K562 (cell line): ENCODE results near the gene CD74. TPM values are rescaled to one million over a fixed set of nuclear protein-coding genes. Genes with fewer than 3 reads are reported as not detected.

Source experiments
- ELF2 ChIP-seq: fragments of 250-450 bp; sonication (Bioruptor Pico); IDR thresholded peaks from 2 replicates; pipeline ENCODE4 v1.5.0; 2021; ENCODE audit warnings: mild to moderate bottlenecking
- ETV1 ChIP-seq: fragments of 450-650 bp; conservative IDR thresholded peaks from 2 replicates; pipeline ENCODE4 v1.6.1; 2016; ENCODE audit warnings: missing genetic modification characterization, control low read depth, low read depth, missing compliant biosample characterization
- FOXK1 ChIP-seq: sonication (generic); formaldehyde crosslinking; IDR thresholded peaks from 2 replicates; pipeline ENCODE4 v1.8.0; 2022; ENCODE audit warnings: missing genetic modification reagents, mild to moderate bottlenecking, borderline replicate concordance
- HDAC1 ChIP-seq, 2 experiments: fragments of 450-650 bp; IDR thresholded peaks; 2 replicates each; pipeline ENCODE4 v1.6.1; 2016 to 2017; ENCODE audit warnings: inconsistent platforms in 1 of 2, mild to moderate bottlenecking in 1 of 2, moderate library complexity in 1 of 2
- HDGF ChIP-seq: fragments of 450-650 bp; IDR thresholded peaks from 2 replicates; pipeline ENCODE4 v1.6.1; 2016
- HOXB6 ChIP-seq: fragments of 250-450 bp; sonication (Bioruptor Pico); IDR thresholded peaks from 2 replicates; pipeline ENCODE4 v1.5.1; 2022; ENCODE audit warnings: mild to moderate bottlenecking, borderline replicate concordance
- MEIS2 ChIP-seq: fragments of 450-650 bp; IDR thresholded peaks from 2 replicates; pipeline ENCODE4 v1.6.1; 2014; ENCODE audit warnings: mild to moderate bottlenecking; ENCODE audit not compliant: partially characterized antibody
- NFRKB ChIP-seq: fragments of 450-650 bp; IDR thresholded peaks from 2 replicates; pipeline ENCODE4 v1.6.1; 2016; ENCODE audit warnings: low read depth
- NR4A1 ChIP-seq, 2 experiments: fragments of 250-450 bp in 1 of 2; fragments of 450-650 bp in 1 of 2; sonication (Bioruptor Pico) in 1 of 2; IDR thresholded peaks; 2 replicates each; pipeline versions ENCODE4 v1.4.0 to v1.6.1; 2016 to 2020; ENCODE audit warnings: mild to moderate bottlenecking in 2 of 2, missing compliant biosample characterization in 1 of 2, missing genetic modification characterization in 1 of 2, moderate library complexity in 1 of 2
- PTBP1 ChIP-seq: fragments of 200-400 bp; formaldehyde crosslinking; IDR thresholded peaks from 2 replicates; pipeline ENCODE4 v1.6.1; 2017; ENCODE audit warnings: low read depth, low read length
- RFX7 ChIP-seq: fragments of 250-450 bp; sonication (Bioruptor Pico); IDR thresholded peaks from 2 replicates; pipeline ENCODE4 v1.5.1; 2021; ENCODE audit warnings: mild to moderate bottlenecking
- SETDB1 ChIP-seq: IDR thresholded peaks from one replicate; pipeline ENCODE4 v1.6.1; 2012; ENCODE audit warnings: low read length, control low read depth, inconsistent platforms
- SIN3A ChIP-seq, 2 experiments: fragments of 150-350 bp in 1 of 2; IDR thresholded peaks; 2 replicates each; pipeline ENCODE4 v1.6.1; 2011 to 2016; ENCODE audit warnings: borderline replicate concordance in 2 of 2, low read depth in 2 of 2, low read length in 2 of 2, mild to moderate bottlenecking in 2 of 2, moderate library complexity in 2 of 2; ENCODE audit not compliant: control insufficient read depth in 1 of 2
- SUPT5H ChIP-seq: fragments of 450-650 bp; IDR thresholded peaks from 2 replicates; pipeline ENCODE4 v1.6.1; 2016
- ZKSCAN1 ChIP-seq: fragments of 150-350 bp; IDR thresholded peaks from 2 replicates; pipeline ENCODE4 v1.6.1; 2016; ENCODE audit warnings: low read depth, low read length
- ZNF184 ChIP-seq: sonication (generic); formaldehyde crosslinking; IDR thresholded peaks from 2 replicates; pipeline ENCODE4 v1.5.0; 2020; ENCODE audit warnings: missing genetic modification reagents
- ZNF699 ChIP-seq: fragments of 250-450 bp; sonication (Bioruptor Pico); IDR thresholded peaks from 2 replicates; pipeline ENCODE4 v1.8.0; 2021; ENCODE audit warnings: mild to moderate bottlenecking, moderate library complexity; ENCODE audit not compliant: insufficient replicate concordance
- ZNF830 ChIP-seq: fragments of 250-450 bp; sonication (Bioruptor Pico); IDR thresholded peaks from 2 replicates; pipeline ENCODE4 v1.5.0; 2021; ENCODE audit warnings: mild to moderate bottlenecking
- polyA plus RNA-seq, 8 experiments: library from polyadenylated mRNA; depleted of rRNA in 4 of 8; stranded (reverse) in 5 of 8; unstranded in 3 of 8; fragments of >200 nt; fragmentation: Nextera tagmentation in 2 of 8; fragmentation: Illumina TruSeq in 1 of 8; extraction: Ambion mirVana in 2 of 8; extraction: Trizol in 1 of 8; gene quantifications; 2 replicates each; pipeline versions ENCODE4 v1.2.1 to v1.2.3, GENCODE V29; 2011 to 2014; ENCODE audit warnings: inconsistent platforms in 1 of 8, missing spikeins in 1 of 8
- total RNA-seq, 7 experiments: library from RNA; depleted of rRNA in 6 of 7; stranded (reverse); fragments of >200 nt in 6 of 7; fragmentation: Illumina TruSeq in 2 of 7; extraction: Trizol in 2 of 7; gene quantifications; 2 replicates each; pipeline versions ENCODE4 v1.2.1 to v1.2.3, GENCODE V29; 2011 to 2021; ENCODE audit warnings: low replicate concordance in 1 of 7
- TF ChIP-seq, protein P1 (sequence below), 2 experiments: fragments of 450-650 bp in 1 of 2; sonication (generic) in 1 of 2; formaldehyde crosslinking in 1 of 2; IDR thresholded peaks in 1 of 2; conservative IDR thresholded peaks in 1 of 2; 2 replicates each; pipeline versions ENCODE4 v1.6.1 to v1.8.1; 2016 to 2023; ENCODE audit warnings: mild to moderate bottlenecking in 2 of 2, moderate library complexity in 2 of 2, inconsistent platforms in 1 of 2, missing genetic modification reagents in 1 of 2
- TF ChIP-seq, protein P2 (sequence below): fragments of 450-650 bp; formaldehyde crosslinking; IDR thresholded peaks from 2 replicates; pipeline ENCODE4 v1.4.0; 2022; ENCODE audit warnings: missing genetic modification characterization
- TF ChIP-seq, protein P3 (sequence below): fragments of 250-450 bp; sonication (Bioruptor Pico); IDR thresholded peaks from 2 replicates; pipeline ENCODE4 v1.4.0; 2020; ENCODE audit warnings: mild to moderate bottlenecking, moderate library complexity
- TF ChIP-seq, protein P4 (sequence below): sonication (generic); formaldehyde crosslinking; IDR thresholded peaks from 2 replicates; pipeline ENCODE4 v1.9.0; 2022; ENCODE audit warnings: mild to moderate bottlenecking, missing genetic modification reagents
- TF ChIP-seq, protein P5 (sequence below): fragments of 250-450 bp; sonication (Bioruptor Pico); IDR thresholded peaks from 2 replicates; pipeline ENCODE4 v1.6.1; 2021; ENCODE audit warnings: mild to moderate bottlenecking

The CD74 gene
- total and polyA plus RNA-seq, 9 of the 15 experiments (the other 6 are each of a cell fraction or from before 2014, with no cell fraction given): 0.07 to 4.8 (median 0.32) TPM

DNA sequence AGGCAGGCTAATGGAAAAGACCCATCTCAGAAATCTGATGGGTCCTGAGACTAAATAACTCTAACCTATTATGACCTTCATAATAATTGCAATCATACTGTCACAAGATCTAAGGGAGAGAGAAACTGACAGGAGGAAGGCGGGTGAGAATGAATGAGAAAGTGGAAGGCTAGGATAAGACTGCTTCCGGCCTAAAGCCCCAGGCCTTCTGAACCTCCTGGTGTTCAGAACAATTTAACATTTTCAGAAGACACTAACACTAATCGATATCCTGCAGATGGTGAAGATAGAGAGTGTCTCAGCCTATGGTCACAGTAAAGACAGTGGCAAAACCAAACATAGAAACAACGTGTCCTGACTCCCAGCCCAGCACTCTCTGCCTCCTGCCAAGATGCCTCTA lies 35.6 kb upstream of the CD74 start (continued):
- TF ChIP-seq NR4A1 (CRISPR knock-in tag; IDR thresholded peaks at IDR 0.05) (no peak), NR4A1 (tag; IDR thresholded peaks at IDR 0.05) (no peak), ZNF184 (CRISPR knock-in tag) (no peak), FOXK1 (CRISPR knock-in tag) (no peak), ZKSCAN1 (no peak), ETV1 (peak; percentile 53; the same call in 1 of the 2 replicates), ZNF830 (CRISPR knock-in tag) (no peak), ZNF699 (CRISPR knock-in tag) (no peak), HOXB6 (no peak), HDAC1 (IDR thresholded peaks at IDR 0.05) (peak in 1 of 2 experiments; percentile 25; a peak in 1 of 4 replicates), SIN3A (IDR thresholded peaks at IDR 0.05; ENCODE audit: borderline replicate concordance in 2 of 2, control insufficient read depth in 1 of 2, low read depth in 2 of 2, low read length in 2 of 2) (peak in 1 of 2 experiments; percentile 26; a peak in 2 of 4 replicates), HDGF (no peak), SUPT5H (no peak), RFX7 (CRISPR knock-in tag) (no peak), PTBP1 (no peak), SETDB1 (no peak), NFRKB (no peak), MEIS2 (peak; percentile 33), ELF2 (CRISPR knock-in tag) (0 out of 2 replicates have a peak, but pooled peaks have one; percentile 26)
- TF ChIP-seq, protein P1, sequence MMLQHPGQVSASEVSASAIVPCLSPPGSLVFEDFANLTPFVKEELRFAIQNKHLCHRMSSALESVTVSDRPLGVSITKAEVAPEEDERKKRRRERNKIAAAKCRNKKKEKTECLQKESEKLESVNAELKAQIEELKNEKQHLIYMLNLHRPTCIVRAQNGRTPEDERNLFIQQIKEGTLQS (IDR thresholded peaks at IDR 0.05): no peak
- TF ChIP-seq, protein P1 (CRISPR knock-in tag; conservative IDR thresholded peaks at IDR 0.05): no peak
- TF ChIP-seq, protein P2, sequence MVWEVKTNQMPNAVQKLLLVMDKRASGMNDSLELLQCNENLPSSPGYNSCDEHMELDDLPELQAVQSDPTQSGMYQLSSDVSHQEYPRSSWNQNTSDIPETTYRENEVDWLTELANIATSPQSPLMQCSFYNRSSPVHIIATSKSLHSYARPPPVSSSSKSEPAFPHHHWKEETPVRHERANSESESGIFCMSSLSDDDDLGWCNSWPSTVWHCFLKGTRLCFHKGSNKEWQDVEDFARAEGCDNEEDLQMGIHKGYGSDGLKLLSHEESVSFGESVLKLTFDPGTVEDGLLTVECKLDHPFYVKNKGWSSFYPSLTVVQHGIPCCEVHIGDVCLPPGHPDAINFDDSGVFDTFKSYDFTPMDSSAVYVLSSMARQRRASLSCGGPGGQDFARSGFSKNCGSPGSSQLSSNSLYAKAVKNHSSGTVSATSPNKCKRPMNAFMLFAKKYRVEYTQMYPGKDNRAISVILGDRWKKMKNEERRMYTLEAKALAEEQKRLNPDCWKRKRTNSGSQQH (CRISPR knock-in tag): no peak
- TF ChIP-seq, protein P3, sequence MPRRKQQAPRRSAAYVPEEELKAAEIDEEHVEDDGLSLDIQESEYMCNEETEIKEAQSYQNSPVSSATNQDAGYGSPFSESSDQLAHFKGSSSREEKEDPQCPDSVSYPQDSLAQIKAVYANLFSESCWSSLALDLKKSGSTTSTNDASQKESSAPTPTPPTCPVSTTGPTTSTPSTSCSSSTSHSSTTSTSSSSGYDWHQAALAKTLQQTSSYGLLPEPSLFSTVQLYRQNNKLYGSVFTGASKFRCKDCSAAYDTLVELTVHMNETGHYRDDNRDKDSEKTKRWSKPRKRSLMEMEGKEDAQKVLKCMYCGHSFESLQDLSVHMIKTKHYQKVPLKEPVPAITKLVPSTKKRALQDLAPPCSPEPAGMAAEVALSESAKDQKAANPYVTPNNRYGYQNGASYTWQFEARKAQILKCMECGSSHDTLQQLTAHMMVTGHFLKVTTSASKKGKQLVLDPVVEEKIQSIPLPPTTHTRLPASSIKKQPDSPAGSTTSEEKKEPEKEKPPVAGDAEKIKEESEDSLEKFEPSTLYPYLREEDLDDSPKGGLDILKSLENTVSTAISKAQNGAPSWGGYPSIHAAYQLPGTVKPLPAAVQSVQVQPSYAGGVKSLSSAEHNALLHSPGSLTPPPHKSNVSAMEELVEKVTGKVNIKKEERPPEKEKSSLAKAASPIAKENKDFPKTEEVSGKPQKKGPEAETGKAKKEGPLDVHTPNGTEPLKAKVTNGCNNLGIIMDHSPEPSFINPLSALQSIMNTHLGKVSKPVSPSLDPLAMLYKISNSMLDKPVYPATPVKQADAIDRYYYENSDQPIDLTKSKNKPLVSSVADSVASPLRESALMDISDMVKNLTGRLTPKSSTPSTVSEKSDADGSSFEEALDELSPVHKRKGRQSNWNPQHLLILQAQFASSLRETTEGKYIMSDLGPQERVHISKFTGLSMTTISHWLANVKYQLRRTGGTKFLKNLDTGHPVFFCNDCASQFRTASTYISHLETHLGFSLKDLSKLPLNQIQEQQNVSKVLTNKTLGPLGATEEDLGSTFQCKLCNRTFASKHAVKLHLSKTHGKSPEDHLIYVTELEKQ: no peak
- TF ChIP-seq, protein P4, sequence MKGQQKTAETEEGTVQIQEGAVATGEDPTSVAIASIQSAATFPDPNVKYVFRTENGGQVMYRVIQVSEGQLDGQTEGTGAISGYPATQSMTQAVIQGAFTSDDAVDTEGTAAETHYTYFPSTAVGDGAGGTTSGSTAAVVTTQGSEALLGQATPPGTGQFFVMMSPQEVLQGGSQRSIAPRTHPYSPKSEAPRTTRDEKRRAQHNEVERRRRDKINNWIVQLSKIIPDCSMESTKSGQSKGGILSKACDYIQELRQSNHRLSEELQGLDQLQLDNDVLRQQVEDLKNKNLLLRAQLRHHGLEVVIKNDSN (CRISPR knock-in tag): no peak
- TF ChIP-seq, protein P5, sequence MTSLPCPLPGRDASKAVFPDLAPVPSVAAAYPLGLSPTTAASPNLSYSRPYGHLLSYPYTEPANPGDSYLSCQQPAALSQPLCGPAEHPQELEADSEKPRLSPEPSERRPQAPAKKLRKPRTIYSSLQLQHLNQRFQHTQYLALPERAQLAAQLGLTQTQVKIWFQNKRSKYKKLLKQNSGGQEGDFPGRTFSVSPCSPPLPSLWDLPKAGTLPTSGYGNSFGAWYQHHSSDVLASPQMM: no peak
